Spleen (tissue), 11 donors: ENCODE measurements around the gene FAM114A1. TPM values are rescaled to one million over a fixed set of nuclear protein-coding genes. Genes with fewer than 3 reads are reported as not detected.
A peak's percentile ranks its signal among the peaks of the same experiment; 100 is the strongest.

ENCODE experiments used
- DNase-seq: peaks from one replicate; pipeline ENCODE4 v3.0.0-alpha.2; 2020
- H3K27ac ChIP-seq, 8 donors: fragments of 200-600 bp; sonication (generic) in 7 of 8; 1 replicate in 4 of 8; 2 replicates in 4 of 8; pipeline versions ENCODE4 v1.5.0 to v1.8.0; 2016 to 2021; ENCODE audit warnings: inconsistent platforms in 4 of 8, mild to moderate bottlenecking in 4 of 8, moderate library complexity in 1 of 8
- H3K27me3 ChIP-seq, 7 donors: fragments of 200-600 bp; sonication (generic) in 6 of 7; replicated peaks in 1 of 7; 1 replicate in 4 of 7; 2 replicates in 3 of 7; pipeline versions ENCODE4 v1.5.0 to v1.8.0; 2016 to 2021; ENCODE audit warnings: inconsistent platforms in 3 of 7, mild to moderate bottlenecking in 1 of 7
- H3K36me3 ChIP-seq, 6 donors: fragments of 200-600 bp; sonication (generic) in 5 of 6; 1 replicate in 4 of 6; 2 replicates in 2 of 6; pipeline versions ENCODE4 v1.5.0 to v1.8.0; 2016 to 2021; ENCODE audit warnings: inconsistent platforms in 2 of 6
- H3K4me1 ChIP-seq, 6 donors: fragments of 200-600 bp; sonication (generic) in 5 of 6; 1 replicate in 3 of 6; 2 replicates in 3 of 6; pipeline versions ENCODE4 v1.5.0 to v1.8.0; 2016 to 2021; ENCODE audit warnings: inconsistent platforms in 3 of 6
- H3K4me3 ChIP-seq, 8 donors: fragments of 200-600 bp; sonication (generic) in 7 of 8; 1 replicate in 4 of 8; 2 replicates in 4 of 8; pipeline versions ENCODE4 v1.5.0 to v1.8.0; 2016 to 2021; ENCODE audit warnings: inconsistent platforms in 4 of 8, mild to moderate bottlenecking in 4 of 8, moderate library complexity in 2 of 8
- H3K9me3 ChIP-seq, 8 donors: fragments of 200-600 bp; sonication (generic) in 7 of 8; 1 replicate in 4 of 8; 2 replicates in 4 of 8; pipeline versions ENCODE4 v1.5.0 to v1.8.0; 2016 to 2021; ENCODE audit warnings: inconsistent platforms in 4 of 8
- POLR2A ChIP-seq, 3 donors: fragments of 450-650 bp; IDR thresholded peaks; one replicate each; pipeline ENCODE4 v1.5.1; 2017; ENCODE audit warnings: antibody characterized with exemption in 3 of 3, mild to moderate bottlenecking in 1 of 3
- POLR2AphosphoS5 ChIP-seq, 3 donors: sonication (generic); formaldehyde crosslinking; IDR thresholded peaks; one replicate each; pipeline ENCODE4 v1.5.1; 2017; ENCODE audit warnings: antibody characterized with exemption in 3 of 3
- WGBS, 5 donors: extraction: QIAGEN DNeasy Blood & Tissue Kit in 3 of 5; methylation state at CpG; one replicate each; pipeline versions ENCODE4 v1.1.5 to v1.1.7; 2013 to 2018; 5-methylcytosine and 5-hydroxymethylcytosine counted together
- intact Hi-C: fragments of 100-400 bp; cut with DNase I; formaldehyde crosslinking; loops from one replicate; pipeline ENCODE4 v1.15.0; 2023; ENCODE audit warnings: low total_unique reads
- polyA plus RNA-seq, 3 donors: library from polyadenylated mRNA; stranded (reverse); fragments of 200-250 nt; gene quantifications; one replicate each; pipeline ENCODE4 v1.2.1, GENCODE V29; 2013
- total RNA-seq, 7 donors: library from RNA; depleted of rRNA in 3 of 7; stranded (reverse); fragments of >200 nt in 3 of 7; fragmentation: NEBNext Ultra II Directional in 4 of 7; extraction: Animal tissue kit (Norgen Biotek cat#: 25700) in 4 of 7; gene quantifications; one replicate each; pipeline versions ENCODE4 v1.1.0 to v1.2.1, GENCODE V29; 2016 to 2021
- TF ChIP-seq, protein P1 (sequence below), 11 experiments: fragments of 200-600 bp in 7 of 11; fragments of 450-650 bp in 4 of 11; sonication (generic) in 4 of 11; IDR thresholded peaks in 8 of 11; conservative IDR thresholded peaks in 3 of 11; 1 replicate in 7 of 11; 2 replicates in 4 of 11; pipeline versions ENCODE4 v1.4.0 to v1.8.0; 2016 to 2021; ENCODE audit warnings: antibody characterized with exemption in 11 of 11, inconsistent platforms in 4 of 11, mild to moderate bottlenecking in 1 of 11
- donor health status: healthy with polysubstance abuse.
- donor health status: DM: no; HTN: no; CAD: no; lungs with moderate emphysema.
- donor health status: DM: no; HTN: no; CAD: no.
- donor health status: Bipolar disorder and iron deficiency.
- donor health status: healthy.
- donor health status: DM: no; HTN: no; CAD: no.
- donor health status: DM: yes; HTN: yes; CAD: no.

Gene FAM114A1
- total and polyA plus RNA-seq, 10 donors: 3.9 to 50.2 (median 24.1) TPM

DNA sequence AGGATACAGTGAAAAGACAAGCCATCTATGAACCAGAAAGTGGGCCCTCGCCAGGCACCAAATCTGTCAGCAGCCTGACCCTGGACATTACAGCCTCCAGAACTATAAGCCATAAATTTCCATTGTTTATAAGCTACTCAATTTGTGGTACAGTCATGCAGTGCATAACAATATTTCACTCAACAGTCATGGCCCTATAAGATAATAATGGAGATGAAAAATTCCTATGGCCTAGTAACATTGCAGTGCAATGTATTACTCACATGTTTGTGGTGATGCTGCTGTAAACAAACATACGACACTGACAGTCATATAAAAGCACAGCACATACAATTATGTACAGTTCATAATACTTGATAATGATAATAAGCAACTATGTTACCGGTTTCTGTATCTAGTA lies 45.9 kb upstream of the FAM114A1 start:
- TF ChIP-seq POLR2A (IDR thresholded peaks at IDR 0.05): no peak
- TF ChIP-seq, protein P1, sequence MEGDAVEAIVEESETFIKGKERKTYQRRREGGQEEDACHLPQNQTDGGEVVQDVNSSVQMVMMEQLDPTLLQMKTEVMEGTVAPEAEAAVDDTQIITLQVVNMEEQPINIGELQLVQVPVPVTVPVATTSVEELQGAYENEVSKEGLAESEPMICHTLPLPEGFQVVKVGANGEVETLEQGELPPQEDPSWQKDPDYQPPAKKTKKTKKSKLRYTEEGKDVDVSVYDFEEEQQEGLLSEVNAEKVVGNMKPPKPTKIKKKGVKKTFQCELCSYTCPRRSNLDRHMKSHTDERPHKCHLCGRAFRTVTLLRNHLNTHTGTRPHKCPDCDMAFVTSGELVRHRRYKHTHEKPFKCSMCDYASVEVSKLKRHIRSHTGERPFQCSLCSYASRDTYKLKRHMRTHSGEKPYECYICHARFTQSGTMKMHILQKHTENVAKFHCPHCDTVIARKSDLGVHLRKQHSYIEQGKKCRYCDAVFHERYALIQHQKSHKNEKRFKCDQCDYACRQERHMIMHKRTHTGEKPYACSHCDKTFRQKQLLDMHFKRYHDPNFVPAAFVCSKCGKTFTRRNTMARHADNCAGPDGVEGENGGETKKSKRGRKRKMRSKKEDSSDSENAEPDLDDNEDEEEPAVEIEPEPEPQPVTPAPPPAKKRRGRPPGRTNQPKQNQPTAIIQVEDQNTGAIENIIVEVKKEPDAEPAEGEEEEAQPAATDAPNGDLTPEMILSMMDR (IDR thresholded peaks at IDR 0.05 in 8 of 11, conservative IDR thresholded peaks at IDR 0.05 in 3 of 11): no peak
- TF ChIP-seq POLR2AphosphoS5 (IDR thresholded peaks at IDR 0.05): no peak
- H3K36me3 ChIP-seq: peaks cover 0 to 38% (median 4%) of the 10 kb centered on the region in 6 donors
- 96 to 99% (median 96%) methylated on average over 3 of the region's 3 CpGs for WGBS, 5 donors
- no peak overlapping the region for H3K4me3 ChIP-seq
- intact Hi-C loops: no loop called here
- no peaks in the 10 kb centered on the region for H3K27me3 ChIP-seq
- H3K27ac ChIP-seq: no peak overlapping the region
- H3K9me3 ChIP-seq: peaks cover 0 to 18% (median 10%) of the 10 kb centered on the region in 8 donors
- DNase-seq: no peak
- peaks cover 0 to 42% (median 17%) of the 10 kb centered on the region in 6 donors for H3K4me1 ChIP-seq

- intact Hi-C loops: no loop called here
- no peak for DNase-seq
- TF ChIP-seq POLR2AphosphoS5 (IDR thresholded peaks at IDR 0.05): no peak
- TF ChIP-seq, protein P1 (IDR thresholded peaks at IDR 0.05 in 8 of 11, conservative IDR thresholded peaks at IDR 0.05 in 3 of 11): no peak
- TF ChIP-seq POLR2A (IDR thresholded peaks at IDR 0.05): no peak
- Histone ChIP-seq H3K4me3 (no peak overlapping the region), H3K27ac (no peak overlapping the region), H3K36me3 (peaks cover 0 to 49% (median 9%) of the 10 kb centered on the region in 6 donors), H3K4me1 (peaks cover 0 to 31% (median 11%) of the 10 kb centered on the region in 6 donors), H3K9me3 (peaks cover 0 to 18% (median 10%) of the 10 kb centered on the region in 8 donors), H3K27me3 (no peaks in the 10 kb centered on the region)
- WGBS, 5 donors: 81 to 95% (median 91%) methylated on average over 5 of the region's 5 CpGs
Measured at GRCh38 chr4:38822748-38823303, 44.8 kb upstream of the FAM114A1 start.

DNA sequence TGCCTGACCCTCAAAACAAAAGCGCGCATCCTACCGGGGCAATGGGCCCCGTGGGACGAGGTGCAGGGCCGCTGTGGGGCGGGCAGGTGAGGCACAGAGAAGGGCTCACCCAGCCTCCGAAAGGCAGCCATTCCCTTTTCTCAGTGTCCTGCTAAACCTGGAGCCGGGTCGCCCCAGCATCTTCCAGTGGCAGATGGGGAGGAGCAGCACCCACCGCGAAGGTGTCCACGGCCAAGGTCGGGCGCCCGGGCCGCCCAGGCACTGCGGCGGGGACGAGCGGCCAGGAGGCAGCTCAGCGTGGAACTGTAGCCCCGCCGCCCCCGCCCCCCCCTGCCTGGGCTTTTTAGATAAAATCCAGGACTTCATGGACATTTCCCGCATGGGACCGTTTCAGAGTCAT lies 43.8 kb upstream of the FAM114A1 start:
- Histone ChIP-seq H3K27me3 (no peaks in the 10 kb centered on the region), H3K4me3 (no peak overlapping the region), H3K27ac (no peak overlapping the region), H3K9me3 (peaks cover 0 to 18% (median 10%) of the 10 kb centered on the region in 8 donors), H3K36me3 (peaks cover 0 to 58% (median 9%) of the 10 kb centered on the region in 6 donors), H3K4me1 (peaks cover 0 to 22% (median 7%) of the 10 kb centered on the region in 6 donors)
- intact Hi-C loops: no loop called here
- no peak for DNase-seq
- TF ChIP-seq POLR2AphosphoS5 (IDR thresholded peaks at IDR 0.05): peak in 1 of 3 donors; percentile 17
- TF ChIP-seq, protein P1 (IDR thresholded peaks at IDR 0.05 in 8 of 11, conservative IDR thresholded peaks at IDR 0.05 in 3 of 11): no peak
- TF ChIP-seq POLR2A (IDR thresholded peaks at IDR 0.05): no peak
- WGBS, 5 donors: 91 to 97% (median 95%) methylated on average over 27 of the region's 27 CpGs

DNA sequence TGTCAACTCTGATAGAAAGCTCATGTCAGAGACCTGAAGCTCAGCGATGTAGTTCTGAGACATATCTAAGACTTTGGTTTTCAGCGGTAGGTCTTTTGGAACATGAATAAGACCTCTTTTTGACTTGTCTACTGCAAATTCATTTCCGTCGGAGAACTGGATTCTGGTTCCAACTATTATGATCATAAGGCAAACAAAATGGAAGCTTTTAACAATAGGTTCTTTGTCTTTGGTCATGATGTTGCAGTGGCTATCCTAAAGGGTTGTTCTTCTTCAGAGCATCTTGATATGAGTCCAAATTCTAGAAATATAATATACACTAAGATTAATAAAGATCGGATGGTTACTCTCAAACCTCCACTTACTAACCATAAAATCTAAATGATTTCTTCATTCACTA lies 38.4 kb upstream of the FAM114A1 start:
- H3K36me3 ChIP-seq: peaks cover 0 to 64% (median 11%) of the 10 kb centered on the region in 6 donors
- WGBS, 5 donors: 93 to 96% (median 94%) methylated on average over 5 of the region's 5 CpGs
- H3K9me3 ChIP-seq: peaks cover 0 to 9% (median 7%) of the 10 kb centered on the region in 8 donors
- intact Hi-C loops: no loop called here
- H3K27me3 ChIP-seq: no peaks in the 10 kb centered on the region
- no peak overlapping the region for H3K4me3 ChIP-seq
- no peak overlapping the region for H3K27ac ChIP-seq
- peaks cover 0 to 15% (median 0%) of the 10 kb centered on the region in 6 donors for H3K4me1 ChIP-seq
- no peak for DNase-seq
- no peak for TF ChIP-seq POLR2A (IDR thresholded peaks at IDR 0.05)
- TF ChIP-seq, protein P1 (IDR thresholded peaks at IDR 0.05 in 8 of 11, conservative IDR thresholded peaks at IDR 0.05 in 3 of 11): no peak
- TF ChIP-seq POLR2AphosphoS5 (IDR thresholded peaks at IDR 0.05): no peak
